ENCODE data around the gene NAA16. TPM values are rescaled to one million over a fixed set of nuclear protein-coding genes. Genes with fewer than 3 reads are reported as not detected.

NAA16 gene
- total and polyA plus RNA-seq, 10 of the 15 experiments (the other 5 are each of a cell fraction or from before 2014, with no cell fraction given) = 5.4 to 18.5 (median 13.2) TPM

- no peak for TF ChIP-seq TCF12 (IDR thresholded peaks at IDR 0.05; ENCODE audit: low read depth, low read length)
- TF ChIP-seq E4F1 (IDR thresholded peaks at IDR 0.05; ENCODE audit: borderline replicate concordance, partially characterized antibody) = no peak
- TF ChIP-seq IKZF1 (conservative IDR thresholded peaks at IDR 0.05) = no peak
- no peak for TF ChIP-seq CHD4 (IDR thresholded peaks at IDR 0.05)
- peak; percentile 46; the same call in 1 of the 2 replicates for TF ChIP-seq HDGF (IDR thresholded peaks at IDR 0.05)
- no peak for TF ChIP-seq TCF3 (IDR thresholded peaks at IDR 0.05; ENCODE audit: borderline replicate concordance, insufficient read depth, low read depth, low read length)
- TF ChIP-seq SKIL (IDR thresholded peaks at IDR 0.05; ENCODE audit: low read depth, poor library complexity, severe bottlenecking) = peak; percentile 27
- TF ChIP-seq HCFC1 (IDR thresholded peaks at IDR 0.05; ENCODE audit: low read length) = no peak
- no peak for TF ChIP-seq TBL1XR1 (IDR thresholded peaks at IDR 0.05; ENCODE audit: low read depth, low read length)
- peak; percentile 26; the same call in 1 of the 2 replicates for TF ChIP-seq SMC3 (IDR thresholded peaks at IDR 0.05; ENCODE audit: borderline replicate concordance, low read length)
- TF ChIP-seq ZBTB40 (IDR thresholded peaks at IDR 0.05; ENCODE audit: borderline replicate concordance) = no peak
- TF ChIP-seq HSF1 (IDR thresholded peaks at IDR 0.05; ENCODE audit: low read depth, low read length) = no peak
- no peak for TF ChIP-seq SMAD1 (IDR thresholded peaks at IDR 0.05; ENCODE audit: low read depth, partially characterized antibody)
- no peak for TF ChIP-seq PML (IDR thresholded peaks at IDR 0.05; ENCODE audit: low read length)
- no peak for TF ChIP-seq NRF1 (conservative IDR thresholded peaks at IDR 0.05; ENCODE audit: low read depth, low read length)
- TF ChIP-seq BACH1 (IDR thresholded peaks at IDR 0.05; ENCODE audit: borderline replicate concordance) = no peak
These were observed 42.1 kb downstream of the NAA16 start (continued) for GRCh38 chr13:41352935-41353840.

All from GM12878 (cell line).